Measurements from ENCODE around the gene LRRC3. TPM values are rescaled to one million over a fixed set of nuclear protein-coding genes. Genes with fewer than 3 reads are reported as not detected.

Gene LRRC3
- total and polyA plus RNA-seq, 7 donors, result 0.08 to 1.1 (median 0.22) TPM

GRCh38 chr21:44485254-44485793 lies 30.0 kb downstream of the LRRC3 start:
- TF ChIP-seq, protein P1, sequence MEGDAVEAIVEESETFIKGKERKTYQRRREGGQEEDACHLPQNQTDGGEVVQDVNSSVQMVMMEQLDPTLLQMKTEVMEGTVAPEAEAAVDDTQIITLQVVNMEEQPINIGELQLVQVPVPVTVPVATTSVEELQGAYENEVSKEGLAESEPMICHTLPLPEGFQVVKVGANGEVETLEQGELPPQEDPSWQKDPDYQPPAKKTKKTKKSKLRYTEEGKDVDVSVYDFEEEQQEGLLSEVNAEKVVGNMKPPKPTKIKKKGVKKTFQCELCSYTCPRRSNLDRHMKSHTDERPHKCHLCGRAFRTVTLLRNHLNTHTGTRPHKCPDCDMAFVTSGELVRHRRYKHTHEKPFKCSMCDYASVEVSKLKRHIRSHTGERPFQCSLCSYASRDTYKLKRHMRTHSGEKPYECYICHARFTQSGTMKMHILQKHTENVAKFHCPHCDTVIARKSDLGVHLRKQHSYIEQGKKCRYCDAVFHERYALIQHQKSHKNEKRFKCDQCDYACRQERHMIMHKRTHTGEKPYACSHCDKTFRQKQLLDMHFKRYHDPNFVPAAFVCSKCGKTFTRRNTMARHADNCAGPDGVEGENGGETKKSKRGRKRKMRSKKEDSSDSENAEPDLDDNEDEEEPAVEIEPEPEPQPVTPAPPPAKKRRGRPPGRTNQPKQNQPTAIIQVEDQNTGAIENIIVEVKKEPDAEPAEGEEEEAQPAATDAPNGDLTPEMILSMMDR (IDR thresholded peaks at IDR 0.05), result no peak
- Histone ChIP-seq H3K4me1 (no peaks in the 10 kb centered on the region), H3K27me3 (ENCODE audit: insufficient read depth in 3 of 3, low read length in 2 of 3) (peaks cover 0 to 13% (median 2%) of the 10 kb centered on the region in 3 donors), H3K9me3 (no peaks in the 10 kb centered on the region), H3K36me3 (ENCODE audit: insufficient read depth in 1 of 2, low read depth in 1 of 2) (no peaks in the 10 kb centered on the region), H3K27ac (no peak overlapping the region), H3K4me3 (peak overlapping the region; percentile 15)
- DNase-seq (peak in 1 of 2 donors; percentile 74), ATAC-seq (no peak)
- 57 to 69% (median 64%) methylated on average over 25 of the region's 25 CpGs for WGBS, 3 donors
- intact Hi-C loops (cut with DNase I), result no loop called here

DNA sequence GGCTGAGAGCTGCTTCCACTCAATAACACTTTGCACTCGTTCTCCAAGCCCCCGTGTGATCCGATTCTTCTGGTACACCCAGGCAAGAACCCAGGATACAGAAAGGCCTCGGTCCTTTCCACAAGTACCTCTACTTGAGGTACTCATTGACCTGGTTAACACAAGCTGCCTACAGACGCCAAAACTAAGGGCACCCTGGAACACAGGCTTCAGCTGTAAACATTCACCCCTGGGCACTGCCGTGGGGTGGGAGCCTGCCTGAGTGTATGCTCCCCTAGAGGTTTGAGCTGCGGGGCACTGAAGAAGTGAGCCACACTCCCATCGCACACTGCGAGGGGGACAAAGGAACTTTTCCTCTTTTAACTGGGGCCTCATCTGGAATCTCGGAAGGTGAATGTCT lies 30.5 kb downstream of the LRRC3 start:
- H3K27me3 ChIP-seq (ENCODE audit: insufficient read depth in 3 of 3, low read length in 2 of 3), result peaks cover 0 to 13% (median 2%) of the 10 kb centered on the region in 3 donors
- WGBS, 3 donors, result 63 to 72% (median 70%) methylated on average over 10 of the region's 10 CpGs
- ATAC-seq (no peak), DNase-seq (no peak)
- peak overlapping the region; percentile 15 for H3K4me3 ChIP-seq
- no peak overlapping the region for H3K27ac ChIP-seq
- TF ChIP-seq, protein P1 (IDR thresholded peaks at IDR 0.05), result no peak
- H3K4me1 ChIP-seq, result no peaks in the 10 kb centered on the region
- intact Hi-C loops (cut with DNase I), result no loop called here
- H3K36me3 ChIP-seq (ENCODE audit: insufficient read depth in 1 of 2, low read depth in 1 of 2), result no peaks in the 10 kb centered on the region
- no peaks in the 10 kb centered on the region for H3K9me3 ChIP-seq

GRCh38 chr21:44486302-44486701 lies 31.0 kb downstream of the LRRC3 start:
- WGBS, 3 donors, result 81 to 87% (median 85%) methylated on average over 16 of the region's 16 CpGs
- TF ChIP-seq, protein P1 (IDR thresholded peaks at IDR 0.05), result no peak
- Histone ChIP-seq H3K9me3 (no peaks in the 10 kb centered on the region), H3K4me3 (no peak overlapping the region), H3K27me3 (ENCODE audit: insufficient read depth in 3 of 3, low read length in 2 of 3) (peaks cover 0 to 14% (median 2%) of the 10 kb centered on the region in 3 donors), H3K27ac (no peak overlapping the region), H3K36me3 (ENCODE audit: insufficient read depth in 1 of 2, low read depth in 1 of 2) (no peaks in the 10 kb centered on the region), H3K4me1 (no peaks in the 10 kb centered on the region)
- intact Hi-C loops (cut with DNase I), result no loop called here
- ATAC-seq (no peak), DNase-seq (no peak)

- intact Hi-C loops (cut with DNase I), result no loop called here
- H3K4me1 ChIP-seq, result no peaks in the 10 kb centered on the region
- peaks cover 0 to 9% (median 4%) of the 10 kb centered on the region in 3 donors for H3K27me3 ChIP-seq (ENCODE audit: insufficient read depth in 3 of 3, low read length in 2 of 3)
- H3K9me3 ChIP-seq, result no peaks in the 10 kb centered on the region
- TF ChIP-seq, protein P1 (IDR thresholded peaks at IDR 0.05), result no peak
- DNase-seq, result no peak
- no peak for ATAC-seq
- no peak overlapping the region for H3K27ac ChIP-seq
- H3K4me3 ChIP-seq, result no peak overlapping the region
- 25 to 40% (median 27%) methylated on average over 4 of the region's 4 CpGs for WGBS, 3 donors
- no peaks in the 10 kb centered on the region for H3K36me3 ChIP-seq (ENCODE audit: insufficient read depth in 1 of 2, low read depth in 1 of 2)
Measured at GRCh38 chr21:44487831-44488230, 32.5 kb downstream of the LRRC3 start.

GRCh38 chr21:44489962-44490361 lies 34.7 kb downstream of the LRRC3 start:
- DNase-seq, result no peak
- no peak for ATAC-seq
- Histone ChIP-seq H3K4me3 (no peak overlapping the region), H3K27me3 (ENCODE audit: insufficient read depth in 3 of 3, low read length in 2 of 3) (peaks cover 0 to 10% (median 10%) of the 10 kb centered on the region in 3 donors), H3K36me3 (ENCODE audit: insufficient read depth in 1 of 2, low read depth in 1 of 2) (no peaks in the 10 kb centered on the region), H3K9me3 (no peaks in the 10 kb centered on the region), H3K4me1 (no peaks in the 10 kb centered on the region), H3K27ac (no peak overlapping the region)
- WGBS, 3 donors, result 33 to 39% (median 37%) methylated on average over 7 of the region's 7 CpGs
- TF ChIP-seq, protein P1 (IDR thresholded peaks at IDR 0.05), result no peak
- intact Hi-C loops (cut with DNase I), result no loop called here

Measured in psoas muscle (tissue), 8 donors.